Smooth muscle cell (in vitro differentiated cells): ENCODE data around the gene RGR. TPM values are rescaled to one million over a fixed set of nuclear protein-coding genes. Genes with fewer than 3 reads are reported as not detected.

Experiments used
- DNase-seq: peaks from one replicate; lab custom pipeline; 2025; ENCODE audit not compliant: unreplicated experiment; lab: John Stamatoyannopoulos, UW
- H2AFZ ChIP-seq: fragments of 200-600 bp; sonication (generic); 2 replicates; pipeline ENCODE4 v1.6.0; 2016; ENCODE audit warnings: antibody characterized with exemption, low read depth, mild to moderate bottlenecking
- H3F3A ChIP-seq: fragments of 200-600 bp; sonication (generic); 2 replicates; pipeline ENCODE4 v1.6.0; 2017; ENCODE audit warnings: antibody characterized with exemption, low read depth
- H3K27ac ChIP-seq: fragments of 200-600 bp; sonication (generic); 2 replicates; pipeline ENCODE4 v1.5.1; 2016; ENCODE audit warnings: low read depth, mild to moderate bottlenecking
- H3K27me3 ChIP-seq: fragments of 200-600 bp; sonication (generic); 2 replicates; pipeline ENCODE4 v1.6.1; 2016; ENCODE audit warnings: low read depth, mild to moderate bottlenecking
- H3K36me3 ChIP-seq: fragments of 200-600 bp; sonication (generic); 2 replicates; pipeline ENCODE4 v1.5.1; 2016; ENCODE audit warnings: low read depth
- H3K4me1 ChIP-seq: fragments of 200-600 bp; sonication (generic); 2 replicates; pipeline ENCODE4 v1.5.1; 2016; ENCODE audit warnings: low read depth
- H3K4me2 ChIP-seq: fragments of 200-600 bp; sonication (generic); 2 replicates; pipeline ENCODE4 v1.6.0; 2016; ENCODE audit warnings: mild to moderate bottlenecking
- H3K4me3 ChIP-seq: fragments of 200-600 bp; sonication (generic); 2 replicates; pipeline ENCODE4 v1.5.1; 2016; ENCODE audit warnings: mild to moderate bottlenecking
- H3K79me2 ChIP-seq: fragments of 200-600 bp; sonication (generic); 2 replicates; pipeline ENCODE4 v1.6.0; 2016; ENCODE audit warnings: low read depth, mild to moderate bottlenecking
- H3K9ac ChIP-seq: fragments of 200-600 bp; sonication (generic); 2 replicates; pipeline ENCODE4 v1.6.0; 2016; ENCODE audit warnings: low read depth
- H3K9me3 ChIP-seq: fragments of 200-600 bp; sonication (generic); replicated peaks from 2 replicates; pipeline ENCODE4 v1.5.1; 2016; ENCODE audit warnings: low read depth
- H4K20me1 ChIP-seq: fragments of 200-600 bp; sonication (generic); 2 replicates; pipeline ENCODE4 v1.6.0; 2016; ENCODE audit warnings: low read depth
- CTCF ChIP-seq: fragments of 200-600 bp; sonication (generic); IDR thresholded peaks from 2 replicates; pipeline ENCODE4 v1.5.1; 2017; ENCODE audit warnings: borderline replicate concordance, mild to moderate bottlenecking, antibody characterized with exemption; ENCODE audit not compliant: insufficient read depth, poor library complexity, severe bottlenecking
- whole genome bisulfite sequencing: methylation state at CpG from one replicate; pipeline ENCODE4 v1.1.7; 2016; ENCODE audit warnings: low lambda C conversion rate; 5-methylcytosine and 5-hydroxymethylcytosine counted together
- polyA plus RNA-seq: library from polyadenylated mRNA; unstranded; fragments of >200 nt; fragmentation: Nextera tagmentation; extraction: Ambion mirVana; gene quantifications from 2 replicates; pipeline ENCODE4 v1.2.1, GENCODE V29; 2016
- total RNA-seq: library from RNA; depleted of rRNA; stranded (reverse); fragments of >200 nt; gene quantifications from 2 replicates; pipeline ENCODE4 v1.2.3, GENCODE V29; 2014

Gene RGR
- total and polyA plus RNA-seq, 2 experiments from 2014 or later = not detected

- H3K36me3 ChIP-seq = no peaks in the 10 kb centered on the region
- H3K4me3 ChIP-seq = no peak overlapping the region
- DNase-seq = no peak
- H3K79me2 ChIP-seq = no peaks in the 10 kb centered on the region
- H3K4me1 ChIP-seq = no peaks in the 10 kb centered on the region
- H3K9me3 ChIP-seq = no peaks in the 10 kb centered on the region
- no peak overlapping the region for H3K27ac ChIP-seq
- WGBS = 89% methylated on average over 7 of the region's 7 CpGs
- H3K4me2 ChIP-seq = no peak overlapping the region
- no peaks in the 10 kb centered on the region for H3F3A ChIP-seq
- no peaks in the 10 kb centered on the region for H4K20me1 ChIP-seq
- H2AFZ ChIP-seq = no peak overlapping the region
- no peak for TF ChIP-seq CTCF
- no peak overlapping the region for H3K9ac ChIP-seq
- H3K27me3 ChIP-seq = peaks cover 43% of the 10 kb centered on the region
Measured at GRCh38 chr10:84198206-84198915, 46.5 kb upstream of the RGR start.

- H3K79me2 ChIP-seq = no peaks in the 10 kb centered on the region
- no peaks in the 10 kb centered on the region for H3K9me3 ChIP-seq
- H3F3A ChIP-seq = no peaks in the 10 kb centered on the region
- no peak overlapping the region for H3K4me2 ChIP-seq
- no peak overlapping the region for H3K27ac ChIP-seq
- peaks cover 19% of the 10 kb centered on the region for H3K27me3 ChIP-seq
- H3K36me3 ChIP-seq = no peaks in the 10 kb centered on the region
- no peak overlapping the region for H2AFZ ChIP-seq
- 90% methylated on average over 11 of the region's 11 CpGs for WGBS
- TF ChIP-seq CTCF = no peak
- H4K20me1 ChIP-seq = no peaks in the 10 kb centered on the region
- H3K4me3 ChIP-seq = no peak overlapping the region
- no peak for DNase-seq
- no peaks in the 10 kb centered on the region for H3K4me1 ChIP-seq
- H3K9ac ChIP-seq = no peak overlapping the region
Measured at GRCh38 chr10:84200537-84201243, 44.2 kb upstream of the RGR start.

DNA sequence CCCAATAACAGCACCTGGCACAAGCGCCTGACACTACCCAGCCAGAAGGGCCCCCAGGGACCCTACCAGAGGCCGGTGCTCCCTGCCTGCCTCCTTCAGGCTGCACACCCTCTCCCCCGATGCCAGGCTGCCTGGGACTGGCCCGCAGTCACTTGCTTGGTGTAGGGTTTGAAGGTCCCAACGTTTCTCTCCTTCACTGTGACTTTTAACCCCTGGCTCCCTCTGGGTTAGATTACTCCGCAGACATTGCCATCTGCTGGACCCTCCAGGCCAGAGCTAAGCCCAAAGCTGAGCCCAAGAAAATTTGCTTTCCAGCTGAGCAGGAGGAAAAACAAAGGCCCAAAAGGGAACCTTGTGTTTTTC, 43.6 kb upstream of the RGR start:
- Histone ChIP-seq H3K79me2 (no peaks in the 10 kb centered on the region), H3F3A (no peaks in the 10 kb centered on the region), H3K4me3 (no peak overlapping the region), H4K20me1 (no peaks in the 10 kb centered on the region), H3K27me3 (peaks cover 14% of the 10 kb centered on the region), H3K4me2 (no peak overlapping the region), H3K27ac (no peak overlapping the region), H3K9me3 (no peaks in the 10 kb centered on the region), H3K4me1 (no peaks in the 10 kb centered on the region), H3K36me3 (no peaks in the 10 kb centered on the region), H2AFZ (no peak overlapping the region), H3K9ac (no peak overlapping the region)
- 79% methylated on average over 6 of the region's 6 CpGs for WGBS
- TF ChIP-seq CTCF = no peak
- DNase-seq = no peak
